Trophoblast cell (in vitro differentiated cells and primary cell): ENCODE results near the gene PTPRE.
A peak's percentile ranks its signal among the peaks of the same experiment; 100 is the strongest.

Experiments used
- DNase-seq, 2 donors: peaks; one replicate each; pipeline ENCODE4 v3.0.0-alpha.2; 2016
- H2AFZ ChIP-seq: 2 replicates; pipeline ENCODE4 v1.6.1; 2013; ENCODE audit warnings: low read length, moderate library complexity, mild to moderate bottlenecking; ENCODE audit not compliant: insufficient read depth, poor library complexity
- H2AK5ac ChIP-seq: 2 replicates; pipeline ENCODE4 v1.6.1; 2013; ENCODE audit warnings: mild to moderate bottlenecking, low read length
- H2BK120ac ChIP-seq: 2 replicates; pipeline ENCODE4 v1.6.1; 2013; ENCODE audit warnings: low read length, mild to moderate bottlenecking, moderate library complexity; ENCODE audit not compliant: insufficient read depth, poor library complexity
- H2BK12ac ChIP-seq: 2 replicates; pipeline ENCODE4 v1.6.1; 2013; ENCODE audit warnings: mild to moderate bottlenecking, low read length, moderate library complexity
- H2BK5ac ChIP-seq: 2 replicates; pipeline ENCODE4 v1.6.1; 2013; ENCODE audit warnings: low read length, low read depth, moderate library complexity, mild to moderate bottlenecking; ENCODE audit not compliant: poor library complexity
- H3K14ac ChIP-seq: 2 replicates; pipeline ENCODE4 v1.6.1; 2013; ENCODE audit warnings: mild to moderate bottlenecking, low read length
- H3K18ac ChIP-seq: 2 replicates; pipeline ENCODE4 v1.6.1; 2013; ENCODE audit warnings: mild to moderate bottlenecking, low read length
- H3K23ac ChIP-seq: 2 replicates; pipeline ENCODE4 v1.6.1; 2013; ENCODE audit warnings: low read length
- H3K27ac ChIP-seq: 2 replicates; pipeline ENCODE4 v1.5.1; 2013; ENCODE audit warnings: low read depth, mild to moderate bottlenecking, inconsistent platforms, low read length, moderate library complexity
- H3K27me3 ChIP-seq: 2 replicates; pipeline ENCODE4 v1.6.1; 2013; ENCODE audit warnings: inconsistent platforms, mild to moderate bottlenecking, low read length, moderate library complexity; ENCODE audit not compliant: insufficient read depth
- H3K36me3 ChIP-seq, 2 experiments: 1 replicate in 1 of 2; 2 replicates in 1 of 2; pipeline ENCODE4 v1.6.1; 2013; ENCODE audit warnings: low read length in 2 of 2, mild to moderate bottlenecking in 2 of 2, moderate library complexity in 1 of 2; ENCODE audit not compliant: insufficient read depth in 2 of 2, control insufficient read depth in 1 of 2
- H3K4ac ChIP-seq: 2 replicates; pipeline ENCODE4 v1.6.1; 2013; ENCODE audit warnings: low read depth, mild to moderate bottlenecking, low read length, moderate library complexity
- H3K4me1 ChIP-seq, 2 experiments: 1 replicate in 1 of 2; 2 replicates in 1 of 2; pipeline ENCODE4 v1.6.1; 2013; ENCODE audit warnings: low read length in 2 of 2, mild to moderate bottlenecking in 2 of 2, moderate library complexity in 1 of 2; ENCODE audit not compliant: insufficient read depth in 2 of 2, control insufficient read depth in 1 of 2
- H3K4me2 ChIP-seq: 2 replicates; pipeline ENCODE4 v1.6.1; 2013; ENCODE audit warnings: inconsistent platforms, mild to moderate bottlenecking, low read length, moderate library complexity
- H3K4me3 ChIP-seq: 2 replicates; pipeline ENCODE4 v1.5.1; 2013; ENCODE audit warnings: mild to moderate bottlenecking, low read depth, low read length, inconsistent platforms
- H3K79me1 ChIP-seq: one replicate; pipeline ENCODE4 v1.6.1; 2013; ENCODE audit warnings: low read length
- H3K79me2 ChIP-seq: 2 replicates; pipeline ENCODE4 v1.6.1; 2013; ENCODE audit warnings: low read length, mild to moderate bottlenecking; ENCODE audit not compliant: control insufficient read depth, insufficient read depth, poor library complexity
- H3K9ac ChIP-seq: 2 replicates; pipeline ENCODE4 v1.6.1; 2013; ENCODE audit warnings: mild to moderate bottlenecking, low read length
- H3K9me3 ChIP-seq: 2 replicates; pipeline ENCODE4 v1.6.1; 2013; ENCODE audit warnings: low read depth, mild to moderate bottlenecking, control low read depth, inconsistent platforms, low read length; ENCODE audit not compliant: insufficient read depth
- H4K12ac ChIP-seq: 2 replicates; pipeline ENCODE4 v1.6.1; 2013; ENCODE audit warnings: low read depth, mild to moderate bottlenecking, low read length, moderate library complexity
- H4K8ac ChIP-seq: 2 replicates; pipeline ENCODE4 v1.6.1; 2013; ENCODE audit warnings: low read depth, mild to moderate bottlenecking, low read length, moderate library complexity
- H4K91ac ChIP-seq: one replicate; pipeline ENCODE4 v1.6.1; 2013; ENCODE audit warnings: low read depth, mild to moderate bottlenecking, low read length, moderate library complexity
- WGBS: extraction: QIAGEN DNeasy Blood & Tissue Kit; methylation state at CpG from one replicate; pipeline ENCODE4 v1.1.7; 2013; ENCODE audit warnings: missing lambda C conversion rate; ENCODE audit not compliant: insufficient read length, insufficient coverage; ENCODE audit errors: extremely low coverage; 5-methylcytosine and 5-hydroxymethylcytosine counted together

The PTPRE gene

DNA sequence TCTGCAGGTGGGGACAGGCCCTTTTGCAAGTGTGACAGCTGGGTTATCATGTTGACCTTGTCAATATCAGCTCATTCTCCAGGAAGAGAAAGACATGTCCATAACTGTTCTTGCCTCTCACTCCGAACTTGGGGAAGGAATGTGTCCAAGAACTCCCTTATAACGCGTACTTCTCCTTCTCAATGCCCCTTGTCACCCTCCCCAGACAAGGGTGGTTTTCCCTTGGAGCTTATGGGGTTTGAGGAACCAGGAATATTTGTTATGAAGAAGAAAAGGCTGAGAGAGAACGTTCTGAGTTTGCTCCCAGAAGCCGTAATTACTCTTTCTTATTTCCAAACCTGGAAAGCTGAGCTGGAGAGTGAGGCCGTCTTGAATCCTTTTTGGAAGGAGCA is 141.9 kb downstream of the PTPRE start:
- no peak overlapping the region for H3K4me3 ChIP-seq
- H4K91ac ChIP-seq = no peak overlapping the region
- H2AFZ ChIP-seq = no peak overlapping the region
- H3K79me1 ChIP-seq = no peaks in the 10 kb centered on the region
- H2AK5ac ChIP-seq = no peak overlapping the region
- peak overlapping the region; percentile 29 for H3K27ac ChIP-seq
- no peak overlapping the region for H3K23ac ChIP-seq
- peaks cover 4 to 6% of the 10 kb centered on the region in 2 experiments for H3K36me3 ChIP-seq
- no peak overlapping the region for H3K18ac ChIP-seq
- peak in 1 of 2 donors; percentile 8 for DNase-seq
- peak overlapping the region; percentile 10 for H3K4me2 ChIP-seq
- H3K27me3 ChIP-seq = no peaks in the 10 kb centered on the region
- no peak overlapping the region for H4K12ac ChIP-seq
- no CpG with 5 or more reads among the region's 6 CpGs for WGBS
- no peak overlapping the region for H2BK5ac ChIP-seq
- H2BK120ac ChIP-seq = no peak overlapping the region
- peaks cover 3 to 22% of the 10 kb centered on the region in 2 experiments for H3K4me1 ChIP-seq
- H3K9ac ChIP-seq = no peak overlapping the region
- H3K79me2 ChIP-seq = peaks cover 2% of the 10 kb centered on the region
- no peak overlapping the region for H4K8ac ChIP-seq
- no peak overlapping the region for H3K14ac ChIP-seq
- no peak overlapping the region for H3K4ac ChIP-seq
- no peak overlapping the region for H2BK12ac ChIP-seq
- H3K9me3 ChIP-seq = no peaks in the 10 kb centered on the region

DNA sequence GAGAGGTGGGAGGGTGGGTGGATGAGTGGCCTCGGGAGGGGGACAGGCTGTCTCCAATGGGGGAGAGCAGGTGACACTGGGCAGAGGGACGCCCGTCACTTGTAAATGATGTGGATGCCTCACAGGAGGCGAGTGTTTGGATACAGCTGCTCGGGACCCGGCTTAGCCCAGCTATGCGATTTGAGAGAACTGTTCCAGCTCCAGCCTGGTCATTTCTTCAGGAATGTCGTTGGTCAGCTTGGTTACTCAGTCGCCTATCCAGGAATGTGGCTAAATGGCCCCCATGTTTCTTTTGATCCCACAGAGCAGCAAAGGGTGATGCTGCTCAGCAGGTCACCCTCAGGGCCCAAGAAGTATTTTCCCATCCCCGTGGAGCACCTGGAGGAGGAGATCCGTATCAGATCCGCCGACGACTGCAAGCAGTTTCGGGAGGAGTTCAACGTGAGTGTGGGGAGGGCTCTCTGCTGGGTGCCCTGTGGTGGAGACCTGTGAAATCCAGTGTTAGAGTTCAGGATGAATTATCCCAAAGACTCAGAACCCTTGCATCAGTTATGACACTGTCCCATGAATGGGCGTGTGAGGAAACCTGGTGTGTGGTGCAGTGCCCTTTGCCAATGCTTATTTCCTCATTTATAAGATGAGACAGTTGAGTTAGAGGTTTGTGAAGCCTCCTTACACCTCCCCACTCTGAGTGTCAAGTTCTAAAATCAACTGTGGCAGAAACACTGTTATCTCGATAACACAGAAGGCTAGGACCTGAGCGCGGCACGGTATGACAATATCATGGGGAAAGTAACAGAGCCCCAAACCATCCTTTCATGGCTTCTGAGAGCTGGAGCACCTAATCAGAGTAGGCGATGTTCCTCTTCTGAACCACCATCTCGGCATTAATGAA is 142.6 kb downstream of the PTPRE start:
- Histone ChIP-seq H2BK12ac (no peak overlapping the region), H2BK5ac (no peak overlapping the region), H3K27ac (peak overlapping the region; percentile 29), H3K14ac (no peak overlapping the region), H3K4ac (no peak overlapping the region), H3K79me1 (no peaks in the 10 kb centered on the region), H4K91ac (peak overlapping the region; percentile 6), H3K4me3 (no peak overlapping the region), H3K27me3 (no peaks in the 10 kb centered on the region), H3K36me3 (peaks cover 4 to 6% of the 10 kb centered on the region in 2 experiments), H3K4me1 (peaks cover 3 to 23% of the 10 kb centered on the region in 2 experiments), H3K18ac (no peak overlapping the region), H4K8ac (no peak overlapping the region), H4K12ac (no peak overlapping the region), H2BK120ac (no peak overlapping the region), H3K4me2 (peak overlapping the region; percentile 10), H3K9me3 (no peaks in the 10 kb centered on the region), H3K23ac (no peak overlapping the region), H2AFZ (no peak overlapping the region), H2AK5ac (no peak overlapping the region), H3K79me2 (peaks cover 2% of the 10 kb centered on the region), H3K9ac (no peak overlapping the region)
- DNase-seq = peak; percentile 97 to 98
- WGBS = no CpG with 5 or more reads among the region's 23 CpGs

DNA sequence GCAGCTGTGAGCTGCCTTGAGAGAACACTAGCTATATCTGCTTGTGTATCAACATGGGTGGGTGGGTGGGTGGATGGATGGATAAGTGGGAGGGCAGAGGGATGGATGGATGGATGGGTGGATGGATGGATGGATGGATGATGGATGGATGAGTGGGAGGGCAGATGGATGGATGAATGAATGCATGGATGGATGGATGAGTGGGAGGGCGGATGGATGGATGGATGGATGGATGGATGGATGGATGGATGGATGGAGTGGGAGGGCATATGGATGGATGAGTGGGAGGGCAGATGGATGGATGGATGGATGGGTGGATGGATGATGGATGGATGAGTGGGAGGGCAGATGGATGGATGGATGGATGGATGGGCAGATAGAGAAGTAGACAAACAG is 143.2 kb downstream of the PTPRE start:
- Histone ChIP-seq H4K91ac (no peak overlapping the region), H3K14ac (no peak overlapping the region), H3K23ac (no peak overlapping the region), H3K79me2 (peaks cover 2% of the 10 kb centered on the region), H3K36me3 (peaks cover 8 to 11% of the 10 kb centered on the region in 2 experiments), H2BK120ac (no peak overlapping the region), H3K27me3 (no peaks in the 10 kb centered on the region), H4K12ac (no peak overlapping the region), H2BK5ac (no peak overlapping the region), H3K4me1 (peaks cover 3 to 27% of the 10 kb centered on the region in 2 experiments), H2AFZ (no peak overlapping the region), H3K27ac (no peak overlapping the region), H3K79me1 (no peaks in the 10 kb centered on the region), H3K4me3 (no peak overlapping the region), H2AK5ac (no peak overlapping the region), H3K9me3 (no peaks in the 10 kb centered on the region), H2BK12ac (no peak overlapping the region), H3K18ac (no peak overlapping the region), H3K9ac (no peak overlapping the region), H4K8ac (no peak overlapping the region), H3K4me2 (no peak overlapping the region), H3K4ac (no peak overlapping the region)
- no peak for DNase-seq
- WGBS = 100% methylated on average over 1 of the region's 1 CpG

DNA sequence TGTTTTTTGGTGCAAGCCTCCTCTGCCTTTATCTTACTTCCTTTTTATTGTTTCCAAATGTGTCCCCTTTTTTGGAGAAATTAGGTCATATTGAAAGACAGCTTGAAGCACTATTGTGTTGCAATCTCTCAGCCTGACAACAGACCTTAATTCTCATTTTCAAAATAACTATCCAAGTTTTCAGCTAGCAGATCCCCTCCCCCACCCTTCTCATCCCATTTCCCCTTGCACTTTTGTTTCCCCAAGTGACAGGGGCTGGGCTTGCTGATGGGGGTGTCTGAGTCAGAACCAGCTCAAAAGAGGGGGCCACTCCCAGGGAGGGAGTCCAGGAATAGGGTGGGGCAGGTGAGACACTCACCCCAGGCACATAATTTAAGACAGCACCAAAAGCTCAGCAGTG is 144.0 kb downstream of the PTPRE start:
- no peak overlapping the region for H3K14ac ChIP-seq
- no peak overlapping the region for H4K91ac ChIP-seq
- no peak overlapping the region for H3K4ac ChIP-seq
- H3K18ac ChIP-seq = no peak overlapping the region
- H2BK12ac ChIP-seq = no peak overlapping the region
- H3K36me3 ChIP-seq = peaks cover 8 to 11% of the 10 kb centered on the region in 2 experiments
- H3K79me1 ChIP-seq = no peaks in the 10 kb centered on the region
- H3K9ac ChIP-seq = no peak overlapping the region
- H3K4me3 ChIP-seq = no peak overlapping the region
- peaks cover 2% of the 10 kb centered on the region for H3K79me2 ChIP-seq
- H2AFZ ChIP-seq = no peak overlapping the region
- H3K27me3 ChIP-seq = no peaks in the 10 kb centered on the region
- no peak overlapping the region for H2AK5ac ChIP-seq
- no peak overlapping the region for H2BK5ac ChIP-seq
- peaks cover 3 to 27% of the 10 kb centered on the region in 2 experiments for H3K4me1 ChIP-seq
- H3K23ac ChIP-seq = no peak overlapping the region
- H4K12ac ChIP-seq = no peak overlapping the region
- H3K9me3 ChIP-seq = no peaks in the 10 kb centered on the region
- H3K4me2 ChIP-seq = no peak overlapping the region
- H4K8ac ChIP-seq = no peak overlapping the region
- no peak overlapping the region for H3K27ac ChIP-seq
- H2BK120ac ChIP-seq = no peak overlapping the region
- DNase-seq = peak in 1 of 2 donors; percentile 10
